H9 (cell line): ENCODE measurements around the gene ZIM2. TPM values are rescaled to one million over a fixed set of nuclear protein-coding genes. Genes with fewer than 3 reads are reported as not detected.

Source experiments
- DNase-seq: peaks from one replicate; pipeline ENCODE4 v3.0.0-alpha.2; 2017
- H2AFZ ChIP-seq: one replicate; pipeline ENCODE4 v1.6.1; 2013; ENCODE audit warnings: mild to moderate bottlenecking, low read length, control low read depth, moderate library complexity
- H2AK5ac ChIP-seq: 2 replicates; pipeline ENCODE4 v1.6.1; 2013; ENCODE audit warnings: low read length, control low read depth, mixed read lengths; ENCODE audit not compliant: insufficient read length
- H2BK120ac ChIP-seq: one replicate; pipeline ENCODE4 v1.6.1; 2013; ENCODE audit warnings: low read depth, mild to moderate bottlenecking, low read length, control low read depth, inconsistent platforms; ENCODE audit not compliant: poor library complexity, severe bottlenecking
- H2BK12ac ChIP-seq: 2 replicates; pipeline ENCODE4 v1.6.1; 2013; ENCODE audit warnings: low read length, control low read depth, mixed read lengths, low read depth; ENCODE audit not compliant: insufficient read length
- H2BK15ac ChIP-seq: 2 replicates; pipeline ENCODE4 v1.6.1; 2013; ENCODE audit warnings: low read depth, low read length, control low read depth
- H2BK20ac ChIP-seq: one replicate; pipeline ENCODE4 v1.6.1; 2013; ENCODE audit warnings: low read depth, mild to moderate bottlenecking, low read length, control low read depth, inconsistent platforms; ENCODE audit not compliant: poor library complexity, severe bottlenecking
- H2BK5ac ChIP-seq: 2 replicates; pipeline ENCODE4 v1.6.1; 2013; ENCODE audit warnings: low read length, control low read depth, mixed read lengths; ENCODE audit not compliant: insufficient read length
- H3K14ac ChIP-seq: 2 replicates; pipeline ENCODE4 v1.6.1; 2013; ENCODE audit warnings: low read length, control low read depth; ENCODE audit not compliant: insufficient read depth
- H3K18ac ChIP-seq: 2 replicates; pipeline ENCODE4 v1.6.1; 2013; ENCODE audit warnings: low read depth, mild to moderate bottlenecking, mixed read lengths, low read length, control low read depth; ENCODE audit not compliant: insufficient read length
- H3K23ac ChIP-seq: 2 replicates; pipeline ENCODE4 v1.6.1; 2013; ENCODE audit warnings: low read length, control low read depth, mixed read lengths, low read depth; ENCODE audit not compliant: insufficient read length
- H3K23me2 ChIP-seq: 2 replicates; pipeline ENCODE4 v1.6.1; 2013; ENCODE audit warnings: low read depth, mild to moderate bottlenecking, mixed read lengths, low read length, control low read depth; ENCODE audit not compliant: insufficient read length, poor library complexity, severe bottlenecking
- H3K27ac ChIP-seq: 2 replicates; pipeline ENCODE4 v1.5.1; 2013; ENCODE audit warnings: low read length, control low read depth, mixed read lengths, low read depth; ENCODE audit not compliant: insufficient read length
- H3K27me3 ChIP-seq: 2 replicates; pipeline ENCODE4 v1.6.1; 2013; ENCODE audit warnings: low read length, control low read depth, inconsistent platforms; ENCODE audit not compliant: insufficient read depth
- H3K4ac ChIP-seq: 2 replicates; pipeline ENCODE4 v1.6.1; 2013; ENCODE audit warnings: low read depth, mild to moderate bottlenecking, control low read depth, inconsistent platforms, low read length, moderate library complexity
- H3K4me1 ChIP-seq: 2 replicates; pipeline ENCODE4 v1.6.1; 2013; ENCODE audit warnings: low read length, control low read depth, inconsistent platforms; ENCODE audit not compliant: insufficient read depth
- H3K4me2 ChIP-seq: 2 replicates; pipeline ENCODE4 v1.6.1; 2013; ENCODE audit warnings: low read length, control low read depth, mixed read lengths; ENCODE audit not compliant: insufficient read length, insufficient read depth
- H3K56ac ChIP-seq: 2 replicates; pipeline ENCODE4 v1.6.1; 2013; ENCODE audit warnings: low read depth, mild to moderate bottlenecking, mixed read lengths, low read length, control low read depth; ENCODE audit not compliant: insufficient read length
- H3K79me1 ChIP-seq: 2 replicates; pipeline ENCODE4 v1.6.1; 2013; ENCODE audit warnings: low read depth, mild to moderate bottlenecking, moderate library complexity, low read length, control low read depth, inconsistent platforms; ENCODE audit not compliant: insufficient read depth, poor library complexity, severe bottlenecking
- H3K79me2 ChIP-seq: 2 replicates; pipeline ENCODE4 v1.6.1; 2013; ENCODE audit warnings: low read length, control low read depth, inconsistent platforms; ENCODE audit not compliant: insufficient read depth
- H3K9ac ChIP-seq: 2 replicates; pipeline ENCODE4 v1.6.1; 2013; ENCODE audit warnings: low read length, control low read depth, mixed read lengths; ENCODE audit not compliant: insufficient read length; ENCODE audit errors: extremely low read depth
- H3K9me3 ChIP-seq: one replicate; pipeline ENCODE4 v1.6.1; 2013; ENCODE audit warnings: low read depth, low read length, inconsistent platforms; ENCODE audit not compliant: control insufficient read depth
- H3T11ph ChIP-seq: one replicate; pipeline ENCODE4 v1.6.1; 2013; ENCODE audit warnings: mild to moderate bottlenecking, low read length, control low read depth, inconsistent platforms
- H4K20me1 ChIP-seq: one replicate; pipeline ENCODE4 v1.6.1; 2013; ENCODE audit not compliant: control insufficient read depth, insufficient read length, insufficient read depth
- H4K5ac ChIP-seq: 2 replicates; pipeline ENCODE4 v1.6.1; 2013; ENCODE audit warnings: low read depth, mild to moderate bottlenecking, mixed read lengths, low read length, control low read depth; ENCODE audit not compliant: insufficient read length
- H4K8ac ChIP-seq: replicated peaks from 2 replicates; pipeline ENCODE4 v1.6.1; 2013; ENCODE audit warnings: low read length, control low read depth, mixed read lengths, low read depth; ENCODE audit not compliant: insufficient read length
- H4K91ac ChIP-seq: 2 replicates; pipeline ENCODE4 v1.6.1; 2013; ENCODE audit warnings: low read depth, mild to moderate bottlenecking, moderate library complexity, mixed read lengths, low read length, control low read depth; ENCODE audit not compliant: insufficient read length
- H3K27ac Mint-ChIP-seq, 3 experiments: 2 replicates in 2 of 3; 3 replicates in 1 of 3; pipeline ENCODE4 v1.8.0; 2020 to 2021; ENCODE audit warnings: mixed read lengths in 3 of 3, mild to moderate bottlenecking in 1 of 3, moderate library complexity in 1 of 3
- H3K27me3 Mint-ChIP-seq: 2 replicates; pipeline ENCODE4 v1.8.0; 2021; ENCODE audit warnings: low read depth, mild to moderate bottlenecking, moderate library complexity, mixed read lengths
- H3K36me3 Mint-ChIP-seq, 3 experiments: 2 replicates in 2 of 3; 3 replicates in 1 of 3; pipeline ENCODE4 v1.8.0; 2020 to 2021; ENCODE audit warnings: low read depth in 3 of 3, mixed read lengths in 3 of 3; ENCODE audit not compliant: insufficient read depth in 1 of 3
- H3K4me1 Mint-ChIP-seq, 2 experiments: 2 replicates each; pipeline ENCODE4 v1.8.0; 2020; ENCODE audit warnings: mixed read lengths in 2 of 2
- H3K4me3 Mint-ChIP-seq, 2 experiments: 2 replicates in 1 of 2; 3 replicates in 1 of 2; pipeline ENCODE4 v1.8.0; 2020 to 2021; ENCODE audit warnings: mild to moderate bottlenecking in 2 of 2, mixed read lengths in 2 of 2, moderate library complexity in 1 of 2
- H3K9me3 Mint-ChIP-seq, 2 experiments: 2 replicates in 1 of 2; 3 replicates in 1 of 2; pipeline ENCODE4 v1.8.0; 2020; ENCODE audit warnings: mild to moderate bottlenecking in 2 of 2, mixed read lengths in 2 of 2, moderate library complexity in 1 of 2
- CTCF ChIP-seq: fragments of 200-600 bp; sonication (generic); conservative IDR thresholded peaks from 3 replicates; pipeline ENCODE4 v1.8.0; 2021; ENCODE audit warnings: antibody characterized with exemption, mild to moderate bottlenecking
- WGBS: extraction: QIAGEN DNeasy Blood & Tissue Kit; methylation state at CpG from one replicate; pipeline ENCODE4 v1.1.7; 2013; ENCODE audit warnings: missing lambda C conversion rate, low lambda C conversion rate, mixed read lengths; ENCODE audit not compliant: insufficient read length; ENCODE audit errors: extremely low coverage; 5-methylcytosine and 5-hydroxymethylcytosine counted together
- total RNA-seq: library from RNA; stranded (reverse); gene quantifications from 2 replicates; pipeline ENCODE4 v1.2.1, GENCODE V29; 2021

Gene ZIM2
- total RNA-seq, 1 experiment from 2014 or later = not detected

DNA sequence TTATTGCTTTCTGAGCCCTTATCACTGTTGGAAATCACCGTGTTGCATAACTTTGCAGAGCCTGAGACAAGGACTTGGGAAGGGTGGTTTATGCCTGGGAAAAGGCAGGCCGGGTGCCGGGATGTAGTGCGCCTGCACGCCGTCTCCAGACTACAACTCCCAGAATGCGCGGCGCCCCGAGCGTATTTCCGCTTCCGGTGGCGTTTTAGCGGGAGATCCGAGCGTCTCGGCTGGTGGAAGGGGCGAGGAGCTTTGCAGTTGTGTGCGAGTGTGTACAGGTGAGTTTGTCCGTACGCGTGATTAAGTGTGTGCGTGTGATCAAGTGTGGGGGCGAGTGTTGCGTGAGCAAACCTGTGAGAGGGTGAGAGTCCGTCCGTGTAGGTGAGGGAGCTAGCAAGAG lies 75.4 kb downstream of the ZIM2 start:
- H2BK12ac ChIP-seq = no peak overlapping the region
- Mint-ChIP-seq H3K4me1 (no peaks in the 10 kb centered on the region), H3K27ac (no peak overlapping the region), H3K36me3 (peaks cover 15 to 37% (median 17%) of the 10 kb centered on the region in 3 experiments), H3K27me3 (peaks cover 6% of the 10 kb centered on the region), H3K4me3 (no peak overlapping the region), H3K9me3 (peaks cover 88 to 89% of the 10 kb centered on the region in 2 experiments)
- no peak overlapping the region for H3K14ac ChIP-seq
- no peak overlapping the region for H4K91ac ChIP-seq
- H3K56ac ChIP-seq = no peak overlapping the region
- no peak overlapping the region for H2BK15ac ChIP-seq
- no peak overlapping the region for H3T11ph ChIP-seq
- H3K23me2 ChIP-seq = no peaks in the 10 kb centered on the region
- H2BK5ac ChIP-seq = no peak overlapping the region
- H2AFZ ChIP-seq = no peak overlapping the region
- H3K9ac ChIP-seq = peak overlapping the region; percentile 85
- no peak for TF ChIP-seq CTCF
- H4K8ac ChIP-seq = no peak overlapping the region
- no peaks in the 10 kb centered on the region for H3K27me3 ChIP-seq
- H2AK5ac ChIP-seq = no peak overlapping the region
- no peaks in the 10 kb centered on the region for H3K4me1 ChIP-seq
- H3K27ac ChIP-seq = no peak overlapping the region
- WGBS = no CpG with 5 or more reads among the region's 28 CpGs
- H3K79me2 ChIP-seq = no peaks in the 10 kb centered on the region
- no peaks in the 10 kb centered on the region for H3K79me1 ChIP-seq
- peak overlapping the region; percentile 57 for H4K5ac ChIP-seq
- no peak overlapping the region for H3K18ac ChIP-seq
- H3K9me3 ChIP-seq = peaks cover 78% of the 10 kb centered on the region
- no peak overlapping the region for H3K23ac ChIP-seq
- no peak for DNase-seq
- H3K4ac ChIP-seq = no peak overlapping the region
- H3K4me2 ChIP-seq = peak overlapping the region; percentile 80
- no peaks in the 10 kb centered on the region for H4K20me1 ChIP-seq
- H2BK20ac ChIP-seq = no peak overlapping the region
- H2BK120ac ChIP-seq = no peak overlapping the region
